ENCODE results near the gene ZC3HAV1. TPM values are rescaled to one million over a fixed set of nuclear protein-coding genes. Genes with fewer than 3 reads are reported as not detected.
A peak's percentile ranks its signal among the peaks of the same experiment; 100 is the strongest.

Gene ZC3HAV1
- total and polyA plus RNA-seq, 9 of the 15 experiments (the other 6 are each of a cell fraction or from before 2014, with no cell fraction given) = 11.9 to 40.5 (median 23.9) TPM

DNA sequence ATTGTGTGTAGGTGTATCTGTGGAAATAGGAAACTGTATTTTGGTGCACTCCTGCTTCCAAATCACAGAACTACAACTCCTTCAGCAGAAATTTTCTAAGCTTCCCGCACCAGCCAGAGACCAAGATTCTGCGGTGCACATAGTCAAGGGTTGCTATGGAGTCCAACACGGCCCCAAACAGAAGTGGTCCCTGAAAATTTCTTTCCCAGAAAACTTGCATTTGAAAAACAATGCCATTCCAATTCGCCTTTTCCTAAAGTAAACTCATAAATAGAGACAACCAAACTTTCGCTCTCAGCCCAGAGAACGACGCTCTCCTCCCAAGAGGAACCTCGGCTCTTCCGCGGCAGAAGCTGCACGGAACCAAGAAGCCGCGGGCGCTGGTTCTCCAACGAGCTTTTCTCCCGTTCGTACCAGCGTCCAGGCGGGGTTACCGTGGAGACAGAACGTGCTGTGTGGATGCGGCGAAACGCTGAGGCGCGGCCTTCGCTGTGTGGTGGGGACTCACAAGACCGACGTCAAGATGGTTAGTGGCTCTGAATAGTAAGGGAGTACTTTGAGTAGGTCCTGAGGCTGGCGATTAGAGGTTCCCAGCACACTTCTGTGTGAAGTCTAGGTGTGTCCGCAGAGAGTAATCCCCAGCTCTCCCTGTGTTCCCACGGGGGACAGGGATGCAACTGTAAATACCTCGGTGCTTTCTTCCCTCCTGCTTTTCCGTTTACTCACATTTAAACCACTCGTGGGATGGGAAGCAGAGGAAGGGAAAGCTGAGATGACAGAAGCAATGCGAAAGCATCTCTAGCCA is 24.0 kb upstream of the ZC3HAV1 start (continued):
- TF ChIP-seq, protein P1, sequence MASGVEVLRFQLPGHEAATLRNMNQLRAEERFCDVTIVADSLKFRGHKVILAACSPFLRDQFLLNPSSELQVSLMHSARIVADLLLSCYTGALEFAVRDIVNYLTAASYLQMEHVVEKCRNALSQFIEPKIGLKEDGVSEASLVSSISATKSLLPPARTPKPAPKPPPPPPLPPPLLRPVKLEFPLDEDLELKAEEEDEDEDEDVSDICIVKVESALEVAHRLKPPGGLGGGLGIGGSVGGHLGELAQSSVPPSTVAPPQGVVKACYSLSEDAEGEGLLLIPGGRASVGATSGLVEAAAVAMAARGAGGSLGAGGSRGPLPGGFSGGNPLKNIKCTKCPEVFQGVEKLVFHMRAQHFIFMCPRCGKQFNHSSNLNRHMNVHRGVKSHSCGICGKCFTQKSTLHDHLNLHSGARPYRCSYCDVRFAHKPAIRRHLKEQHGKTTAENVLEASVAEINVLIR (CRISPR knock-in tag; IDR thresholded peaks at IDR 0.05) = 0 out of 2 replicates have a peak, but pooled peaks have one; percentile 46
- TF ChIP-seq, protein P2, sequence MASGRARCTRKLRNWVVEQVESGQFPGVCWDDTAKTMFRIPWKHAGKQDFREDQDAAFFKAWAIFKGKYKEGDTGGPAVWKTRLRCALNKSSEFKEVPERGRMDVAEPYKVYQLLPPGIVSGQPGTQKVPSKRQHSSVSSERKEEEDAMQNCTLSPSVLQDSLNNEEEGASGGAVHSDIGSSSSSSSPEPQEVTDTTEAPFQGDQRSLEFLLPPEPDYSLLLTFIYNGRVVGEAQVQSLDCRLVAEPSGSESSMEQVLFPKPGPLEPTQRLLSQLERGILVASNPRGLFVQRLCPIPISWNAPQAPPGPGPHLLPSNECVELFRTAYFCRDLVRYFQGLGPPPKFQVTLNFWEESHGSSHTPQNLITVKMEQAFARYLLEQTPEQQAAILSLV (tag; IDR thresholded peaks at IDR 0.05) = no peak
- TF ChIP-seq ZNF507 (tag; conservative IDR thresholded peaks at IDR 0.05) (no peak), MCM5 (IDR thresholded peaks at IDR 0.05; ENCODE audit: low read depth) (no peak), SPI1 (IDR thresholded peaks at IDR 0.05; ENCODE audit: borderline replicate concordance, low read depth, low read length) (peak; percentile 56; the same call in 1 of the 2 replicates), HIVEP1 (CRISPR knock-in tag; IDR thresholded peaks at IDR 0.05) (peak; percentile 61), NFIX (CRISPR knock-in tag; IDR thresholded peaks at IDR 0.05; ENCODE audit: low read depth) (no peak), MTF1 (CRISPR knock-in tag; IDR thresholded peaks at IDR 0.05; ENCODE audit: borderline replicate concordance) (no peak; the same call in 1 of the 2 replicates), TAF1 (IDR thresholded peaks at IDR 0.05; ENCODE audit: control insufficient read depth, extremely low read depth, insufficient read depth, low read length, severe bottlenecking) (peak; percentile 97), NRF1 (conservative IDR thresholded peaks at IDR 0.05 in 1 of 2, IDR thresholded peaks at IDR 0.05 in 1 of 2) (0 out of 4 replicates have a peak, but pooled peaks of 1 of the 2 experiments have one; percentile 30), SMARCC2 (IDR thresholded peaks at IDR 0.05; ENCODE audit: low read depth) (no peak), SMAD3 (CRISPR knock-in tag; conservative IDR thresholded peaks at IDR 0.05) (peak; percentile 62), SREBF2 (CRISPR knock-in tag; IDR thresholded peaks at IDR 0.05) (no peak), TGIF2 (CRISPR knock-in tag; IDR thresholded peaks at IDR 0.05) (no peak), SETDB1 (IDR thresholded peaks at IDR 0.05; ENCODE audit: low read length) (peak; percentile 52), GABPA (tag; conservative IDR thresholded peaks at IDR 0.05; ENCODE audit: low read depth) (peak; percentile 94), TBP (optimal IDR thresholded peaks at IDR 0.05; ENCODE audit: low read depth, low read length) (peak; percentile 88), ZNF146 (CRISPR knock-in tag; IDR thresholded peaks at IDR 0.05; ENCODE audit: unreplicated experiment) (no peak)
- TF ChIP-seq, protein P3, sequence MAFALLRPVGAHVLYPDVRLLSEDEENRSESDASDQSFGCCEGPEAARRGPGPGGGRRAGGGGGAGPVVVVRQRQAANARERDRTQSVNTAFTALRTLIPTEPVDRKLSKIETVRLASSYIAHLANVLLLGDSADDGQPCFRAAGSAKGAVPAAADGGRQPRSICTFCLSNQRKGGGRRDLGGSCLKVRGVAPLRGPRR (CRISPR knock-in tag; IDR thresholded peaks at IDR 0.05) = no peak; the same call in 1 of the 2 replicates
- TF ChIP-seq, protein P4, sequence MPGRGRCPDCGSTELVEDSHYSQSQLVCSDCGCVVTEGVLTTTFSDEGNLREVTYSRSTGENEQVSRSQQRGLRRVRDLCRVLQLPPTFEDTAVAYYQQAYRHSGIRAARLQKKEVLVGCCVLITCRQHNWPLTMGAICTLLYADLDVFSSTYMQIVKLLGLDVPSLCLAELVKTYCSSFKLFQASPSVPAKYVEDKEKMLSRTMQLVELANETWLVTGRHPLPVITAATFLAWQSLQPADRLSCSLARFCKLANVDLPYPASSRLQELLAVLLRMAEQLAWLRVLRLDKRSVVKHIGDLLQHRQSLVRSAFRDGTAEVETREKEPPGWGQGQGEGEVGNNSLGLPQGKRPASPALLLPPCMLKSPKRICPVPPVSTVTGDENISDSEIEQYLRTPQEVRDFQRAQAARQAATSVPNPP (IDR thresholded peaks at IDR 0.05; ENCODE audit: borderline replicate concordance, insufficient read depth, insufficient read length) = no peak
- TF ChIP-seq, protein P5, sequence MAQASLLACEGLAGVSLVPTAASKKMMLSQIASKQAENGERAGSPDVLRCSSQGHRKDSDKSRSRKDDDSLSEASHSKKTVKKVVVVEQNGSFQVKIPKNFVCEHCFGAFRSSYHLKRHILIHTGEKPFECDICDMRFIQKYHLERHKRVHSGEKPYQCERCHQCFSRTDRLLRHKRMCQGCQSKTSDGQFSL (CRISPR knock-in tag; IDR thresholded peaks at IDR 0.05) = no peak
- TF ChIP-seq, protein P5 (tag; IDR thresholded peaks at IDR 0.05) = no peak

Measured in K562 (cell line).